HG03025 (cell line): ENCODE results near the gene NEDD4L.
"Not testable (repeated sequence)": the region's sequence is repeated elsewhere in the genome, so short reads cannot be mapped to it uniquely, and the experiment has no call there.

Experiments
- ATAC-seq: cut with Tn5 transposase; IDR thresholded peaks from one replicate; pipeline ENCODE4 v1.9.1; 2021; ENCODE audit warnings: mild to moderate bottlenecking, moderate library complexity; ENCODE audit not compliant: unreplicated experiment, low FRiP score

The NEDD4L gene

GRCh38 chr18:58253871-58254270 is 209.8 kb downstream of the NEDD4L start:
- ATAC-seq = no peak

- ATAC-seq = no peak
These were observed 211.0 kb downstream of the NEDD4L start for GRCh38 chr18:58254873-58255511.

- no peak for ATAC-seq
These were observed 211.8 kb downstream of the NEDD4L start for GRCh38 chr18:58255701-58256311.

- ATAC-seq = no peak
These were observed 212.5 kb downstream of the NEDD4L start for GRCh38 chr18:58256316-58257080.

- no peak for ATAC-seq
These were observed 213.4 kb downstream of the NEDD4L start for GRCh38 chr18:58257461-58257860.

GRCh38 chr18:58258692-58259342 is 214.8 kb downstream of the NEDD4L start:
- no peak for ATAC-seq

- no peak for ATAC-seq
These were observed 219.3 kb downstream of the NEDD4L start for GRCh38 chr18:58263055-58263957.

GRCh38 chr18:58264075-58264474 is 220.0 kb downstream of the NEDD4L start:
- ATAC-seq = no peak

GRCh38 chr18:58264840-58265239 is 220.8 kb downstream of the NEDD4L start:
- no peak for ATAC-seq

- ATAC-seq = not testable (repeated sequence)
These were observed 221.5 kb downstream of the NEDD4L start for GRCh38 chr18:58265489-58265888.

GRCh38 chr18:58266291-58266690 is 222.3 kb downstream of the NEDD4L start:
- no peak for ATAC-seq

GRCh38 chr18:58267493-58267892 is 223.5 kb downstream of the NEDD4L start:
- ATAC-seq = no peak

- no peak for ATAC-seq
These were observed 224.8 kb downstream of the NEDD4L start for GRCh38 chr18:58268849-58269248.

- no peak for ATAC-seq
These were observed 225.9 kb downstream of the NEDD4L start for GRCh38 chr18:58269931-58270330.

GRCh38 chr18:58270396-58270795 is 226.4 kb downstream of the NEDD4L start:
- ATAC-seq = no peak

GRCh38 chr18:58271770-58272169 is 227.7 kb downstream of the NEDD4L start:
- ATAC-seq = no peak

GRCh38 chr18:58272209-58272608 is 228.2 kb downstream of the NEDD4L start:
- no peak for ATAC-seq

GRCh38 chr18:58272779-58273435 is 228.9 kb downstream of the NEDD4L start:
- no peak for ATAC-seq

- ATAC-seq = no peak
These were observed 231.2 kb downstream of the NEDD4L start for GRCh38 chr18:58275176-58275575.
